PC-3 (cell line): Measurements from ENCODE around the gene ERN2. TPM values are rescaled to one million over a fixed set of nuclear protein-coding genes. Genes with fewer than 3 reads are reported as not detected.

Source experiments
- ATAC-seq: fragments of 200-7000 bp; cut with Tn5 transposase; 2 replicates; pipeline ENCODE4 v1.9.1; 2020; ENCODE audit warnings: mild to moderate bottlenecking, moderate library complexity
- BruUV-seq: library from RNA; stranded (reverse); fragments of 400-500 nt; replicated peaks from 2 replicates; lab custom pipeline; 2021; lab: Mats Ljungman, UMichigan
- CTCF ChIA-PET: fragments of 300-600 bp; sonication (Branson Sonifier 250); formaldehyde crosslinking; loops from one replicate; lab custom pipeline; 2022; ENCODE audit warnings: antibody characterized with exemption; lab: Charles Lee
- POLR2A ChIA-PET: fragments of 300-600 bp; sonication (Branson Sonifier 250); formaldehyde crosslinking; loops from one replicate; lab custom pipeline; 2022; ENCODE audit warnings: antibody characterized with exemption; ENCODE audit not compliant: unreplicated experiment; lab: Charles Lee
- DNase-seq: peaks from one replicate; pipeline ENCODE4 v3.0.0-alpha.2; 2015
- H2AFZ ChIP-seq: fragments of 300-600 bp; sonication (generic); 2 replicates; pipeline ENCODE4 v1.6.0; 2016; ENCODE audit warnings: antibody characterized with exemption, low read length
- H3F3A ChIP-seq: fragments of 300-600 bp; sonication (generic); one replicate; pipeline ENCODE4 v1.6.0; 2017; ENCODE audit warnings: antibody characterized with exemption, low read length, control low read depth, mild to moderate bottlenecking; ENCODE audit not compliant: unreplicated experiment
- H3K27ac ChIP-seq: fragments of 300-600 bp; sonication (generic); 2 replicates; pipeline ENCODE4 v1.5.1; 2016; ENCODE audit warnings: mild to moderate bottlenecking, low read length
- H3K27me3 ChIP-seq: fragments of 300-600 bp; sonication (generic); 2 replicates; pipeline ENCODE4 v1.6.1; 2016; ENCODE audit warnings: low read length, mixed read lengths
- H3K36me3 ChIP-seq: fragments of 300-600 bp; sonication (generic); 2 replicates; pipeline ENCODE4 v1.6.1; 2016; ENCODE audit warnings: low read depth, mixed run types, low read length, mixed read lengths
- H3K4me1 ChIP-seq: fragments of 300-600 bp; sonication (generic); 2 replicates; pipeline ENCODE4 v1.5.1; 2016; ENCODE audit warnings: low read length; ENCODE audit not compliant: insufficient read depth
- H3K4me2 ChIP-seq: fragments of 300-600 bp; sonication (generic); 2 replicates; pipeline ENCODE4 v1.6.0; 2016; ENCODE audit warnings: low read length
- H3K4me3 ChIP-seq: fragments of 300-600 bp; sonication (generic); 2 replicates; pipeline ENCODE4 v1.5.1; 2016; ENCODE audit warnings: mild to moderate bottlenecking, low read length, mixed read lengths
- H3K79me2 ChIP-seq: fragments of 300-600 bp; sonication (generic); 2 replicates; pipeline ENCODE4 v1.6.1; 2017; ENCODE audit warnings: low read length, mixed read lengths
- H3K9ac ChIP-seq: fragments of 300-600 bp; sonication (generic); 2 replicates; pipeline ENCODE4 v1.6.0; 2016; ENCODE audit warnings: mild to moderate bottlenecking, low read length
- H3K9me2 ChIP-seq: fragments of 300-600 bp; sonication (generic); replicated peaks from 2 replicates; pipeline ENCODE4 v1.6.1; 2016; ENCODE audit warnings: mixed run types, low read length, mixed read lengths
- H3K9me3 ChIP-seq: fragments of 300-600 bp; sonication (generic); 2 replicates; pipeline ENCODE4 v1.6.1; 2016; ENCODE audit warnings: low read length, mixed read lengths
- H4K20me1 ChIP-seq: fragments of 300-600 bp; sonication (generic); 2 replicates; pipeline ENCODE4 v1.6.1; 2016; ENCODE audit warnings: low read length, mixed read lengths
- EZH2 ChIP-seq: fragments of 300-600 bp; sonication (generic); IDR thresholded peaks from one replicate; pipeline ENCODE4 v1.6.1; 2017; ENCODE audit warnings: antibody characterized with exemption, mild to moderate bottlenecking, low read length; ENCODE audit not compliant: unreplicated experiment
- EZH2phosphoT487 ChIP-seq: fragments of 300-600 bp; sonication (generic); IDR thresholded peaks from 2 replicates; pipeline ENCODE4 v1.6.1; 2018; ENCODE audit warnings: mild to moderate bottlenecking, antibody characterized with exemption, low read length, borderline replicate concordance
- intact Hi-C: fragments of 100-400 bp; cut with micrococcal nuclease; formaldehyde crosslinking; loops from 2 replicates; pipeline ENCODE4 v1.9.0; 2023
- total RNA-seq: library from RNA; depleted of rRNA; stranded (reverse); fragments of >200 nt; gene quantifications from 2 replicates; pipeline ENCODE4 v1.2.3, GENCODE V29; 2014
- TF ChIP-seq, protein P1 (sequence below): fragments of 300-600 bp; sonication (generic); conservative IDR thresholded peaks from 2 replicates; pipeline ENCODE4 v1.5.1; 2017; ENCODE audit warnings: antibody characterized with exemption, low read depth, mild to moderate bottlenecking, low read length

Gene ERN2
- total RNA-seq, 1 experiment from 2014 or later: not detected

DNA sequence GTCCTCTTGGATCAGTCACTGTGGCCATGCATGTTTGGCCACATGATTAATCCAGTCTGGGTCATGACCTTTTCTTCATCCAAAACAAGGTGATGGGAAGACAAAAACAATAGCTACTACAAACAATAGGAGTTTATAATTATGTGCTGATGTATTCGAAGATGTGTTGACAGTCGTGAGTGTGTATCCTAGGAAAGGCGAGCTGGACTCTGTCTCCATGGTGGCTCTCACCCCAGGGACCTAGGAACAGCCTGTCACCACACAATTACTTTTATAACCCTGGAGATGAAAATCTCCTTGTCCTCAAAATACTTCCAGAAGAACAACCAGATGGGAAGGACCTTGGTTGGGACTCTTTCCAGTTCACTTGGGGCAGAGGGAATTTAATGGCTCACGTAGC, 44.1 kb downstream of the ERN2 start:
- Histone ChIP-seq H3F3A (peaks cover 7% of the 10 kb centered on the region), H3K9ac (no peak overlapping the region), H3K27me3 (no peaks in the 10 kb centered on the region), H3K36me3 (peaks cover 38% of the 10 kb centered on the region), H2AFZ (no peak overlapping the region), H3K79me2 (peaks cover 4% of the 10 kb centered on the region; the same call in 1 of the 2 replicates), H3K27ac (peak overlapping the region; percentile 86; the same call in 1 of the 2 replicates), H3K9me3 (no peaks in the 10 kb centered on the region), H4K20me1 (no peaks in the 10 kb centered on the region), H3K4me2 (no peak overlapping the region), H3K4me3 (no peak overlapping the region), H3K4me1 (peaks cover 24% of the 10 kb centered on the region), H3K9me2 (no peaks in the 10 kb centered on the region)
- intact Hi-C loops: no loop called here
- no TSS peak for BruUV-seq
- no peak for TF ChIP-seq EZH2phosphoT487
- TF ChIP-seq, protein P1, sequence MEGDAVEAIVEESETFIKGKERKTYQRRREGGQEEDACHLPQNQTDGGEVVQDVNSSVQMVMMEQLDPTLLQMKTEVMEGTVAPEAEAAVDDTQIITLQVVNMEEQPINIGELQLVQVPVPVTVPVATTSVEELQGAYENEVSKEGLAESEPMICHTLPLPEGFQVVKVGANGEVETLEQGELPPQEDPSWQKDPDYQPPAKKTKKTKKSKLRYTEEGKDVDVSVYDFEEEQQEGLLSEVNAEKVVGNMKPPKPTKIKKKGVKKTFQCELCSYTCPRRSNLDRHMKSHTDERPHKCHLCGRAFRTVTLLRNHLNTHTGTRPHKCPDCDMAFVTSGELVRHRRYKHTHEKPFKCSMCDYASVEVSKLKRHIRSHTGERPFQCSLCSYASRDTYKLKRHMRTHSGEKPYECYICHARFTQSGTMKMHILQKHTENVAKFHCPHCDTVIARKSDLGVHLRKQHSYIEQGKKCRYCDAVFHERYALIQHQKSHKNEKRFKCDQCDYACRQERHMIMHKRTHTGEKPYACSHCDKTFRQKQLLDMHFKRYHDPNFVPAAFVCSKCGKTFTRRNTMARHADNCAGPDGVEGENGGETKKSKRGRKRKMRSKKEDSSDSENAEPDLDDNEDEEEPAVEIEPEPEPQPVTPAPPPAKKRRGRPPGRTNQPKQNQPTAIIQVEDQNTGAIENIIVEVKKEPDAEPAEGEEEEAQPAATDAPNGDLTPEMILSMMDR: no peak
- DNase-seq (no peak), ATAC-seq (no peak)
- POLR2A ChIA-PET: no interaction called here
- CTCF ChIA-PET: no interaction called here

DNA sequence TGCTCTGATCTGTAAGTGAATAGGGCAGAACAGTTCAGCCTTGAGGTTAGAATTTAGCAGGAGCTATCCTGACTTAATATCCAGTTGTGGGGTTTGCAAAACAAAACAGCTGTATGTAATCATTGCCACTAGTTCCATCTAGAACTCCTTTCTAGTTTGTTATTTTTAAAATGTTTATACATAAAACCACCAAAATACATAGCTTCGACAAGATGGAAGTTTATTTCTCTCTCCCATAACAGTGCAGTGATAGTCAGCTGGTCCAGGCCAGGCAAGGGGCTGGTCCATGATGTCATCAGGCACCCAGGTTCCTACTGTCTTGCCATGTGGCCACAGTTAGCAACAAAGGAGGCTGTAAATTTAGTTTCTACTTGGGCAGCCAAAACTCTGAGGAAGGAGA, 44.8 kb downstream of the ERN2 start:
- POLR2A ChIA-PET: no interaction called here
- H3K4me3 ChIP-seq: no peak overlapping the region
- no peak overlapping the region for H3K27ac ChIP-seq
- H3K9ac ChIP-seq: no peak overlapping the region
- H3K79me2 ChIP-seq: peaks cover 4% of the 10 kb centered on the region; the same call in 1 of the 2 replicates
- H4K20me1 ChIP-seq: no peaks in the 10 kb centered on the region
- no peak overlapping the region for H2AFZ ChIP-seq
- peaks cover 38% of the 10 kb centered on the region for H3K36me3 ChIP-seq
- H3K9me3 ChIP-seq: no peaks in the 10 kb centered on the region
- CTCF ChIA-PET: no interaction called here
- no peak overlapping the region for H3K4me2 ChIP-seq
- BruUV-seq: TSS peak; percentile 12
- no peaks in the 10 kb centered on the region for H3K27me3 ChIP-seq
- H3K9me2 ChIP-seq: no peaks in the 10 kb centered on the region
- peaks cover 7% of the 10 kb centered on the region for H3F3A ChIP-seq
- intact Hi-C loops: no loop called here
- DNase-seq (no peak), ATAC-seq (no peak)
- peaks cover 24% of the 10 kb centered on the region for H3K4me1 ChIP-seq
- TF ChIP-seq EZH2phosphoT487: no peak
- TF ChIP-seq, protein P1: no peak
- no peak for TF ChIP-seq EZH2

DNA sequence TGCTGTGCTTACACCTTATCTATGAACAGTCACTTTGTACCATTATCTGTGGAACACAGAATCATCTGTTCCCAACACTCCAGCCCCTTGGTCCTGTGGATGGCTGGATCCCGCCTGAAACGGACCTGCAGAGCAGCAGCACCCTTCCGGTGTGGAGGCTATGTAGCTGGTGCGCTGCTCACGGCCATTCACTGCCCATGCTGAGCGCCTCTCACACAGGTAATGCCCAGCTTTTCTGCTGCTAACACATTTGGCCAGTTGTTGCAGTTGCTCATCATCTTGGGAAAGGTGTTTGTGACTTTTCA, 45.7 kb downstream of the ERN2 start:
- peaks cover 7% of the 10 kb centered on the region for H3F3A ChIP-seq
- H2AFZ ChIP-seq: no peak overlapping the region
- H4K20me1 ChIP-seq: no peaks in the 10 kb centered on the region
- H3K9ac ChIP-seq: no peak overlapping the region
- intact Hi-C loops: no loop called here
- BruUV-seq: no TSS peak
- H3K4me2 ChIP-seq: no peak overlapping the region
- ATAC-seq: no peak
- H3K27ac ChIP-seq: no peak overlapping the region
- H3K27me3 ChIP-seq: no peaks in the 10 kb centered on the region
- H3K79me2 ChIP-seq: peaks cover 4% of the 10 kb centered on the region; the same call in 1 of the 2 replicates
- peaks cover 36% of the 10 kb centered on the region for H3K36me3 ChIP-seq
- no peak for DNase-seq
- POLR2A ChIA-PET: no interaction called here
- H3K9me2 ChIP-seq: no peaks in the 10 kb centered on the region
- no peak overlapping the region for H3K4me3 ChIP-seq
- no peak for TF ChIP-seq EZH2
- TF ChIP-seq, protein P1: no peak
- CTCF ChIA-PET: no interaction called here
- H3K9me3 ChIP-seq: no peaks in the 10 kb centered on the region
- H3K4me1 ChIP-seq: peaks cover 24% of the 10 kb centered on the region
